Endothelial cell of umbilical vein (primary cell): ENCODE measurements around the gene KCTD13. TPM values are rescaled to one million over a fixed set of nuclear protein-coding genes. Genes with fewer than 3 reads are reported as not detected.
A peak's percentile ranks its signal among the peaks of the same experiment; 100 is the strongest.

ENCODE experiments used
- BruUV-seq: library from RNA; stranded (reverse); fragments of 400-500 nt; replicated peaks from 2 replicates; lab custom pipeline; 2021; lab: Mats Ljungman, UMichigan
- CTCF ChIA-PET: fragments of 300-600, 350-600 bp; sonication (Branson Sonifier 250); formaldehyde crosslinking; loops from one replicate; lab custom pipeline; 2021; ENCODE audit warnings: antibody characterized with exemption, inconsistent platforms; lab: Charles Lee
- POLR2A ChIA-PET: fragments of 300-600, 350-600 bp; sonication (Branson Sonifier 250); formaldehyde crosslinking; loops from one replicate; lab custom pipeline; 2021; ENCODE audit warnings: antibody characterized with exemption, inconsistent platforms; lab: Charles Lee
- DNase-seq: peaks from one replicate; pipeline ENCODE4 v3.0.0-alpha.2; 2011; ENCODE audit warnings: low read depth, low spot score
- FAIRE-seq: peaks from 2 replicates; lab custom pipeline; 2011; peaks lifted over from hg19 to GRCh38; lab: Jason Lieb, UNC
- H2AFZ ChIP-seq: 2 replicates; pipeline ENCODE4 v1.6.0; 2012; ENCODE audit warnings: low read depth, low read length, control low read depth, inconsistent platforms
- H3K27ac ChIP-seq: 2 replicates; pipeline ENCODE4 v1.5.1; 2011; ENCODE audit warnings: low read depth, mild to moderate bottlenecking, control low read depth, low read length, moderate library complexity; ENCODE audit not compliant: insufficient read depth
- H3K27me3 ChIP-seq, 2 experiments: 2 replicates each; pipeline versions ENCODE4 v1.6.0 to v1.6.1; 2011; ENCODE audit warnings: low read length in 2 of 2, mixed read lengths in 1 of 2; ENCODE audit not compliant: control insufficient read depth in 2 of 2, insufficient read depth in 2 of 2
- H3K36me3 ChIP-seq, 2 experiments: 2 replicates in 1 of 2; 3 replicates in 1 of 2; pipeline ENCODE4 v1.5.1; 2011; ENCODE audit warnings: low read length in 2 of 2, mild to moderate bottlenecking in 1 of 2, moderate library complexity in 1 of 2; ENCODE audit not compliant: control insufficient read depth in 2 of 2, insufficient read depth in 2 of 2; ENCODE audit errors: extremely low read depth in 1 of 2
- H3K4me1 ChIP-seq: 3 replicates; pipeline ENCODE4 v1.5.1; 2011; ENCODE audit warnings: mild to moderate bottlenecking, low read length; ENCODE audit not compliant: control insufficient read depth, insufficient read depth; ENCODE audit errors: extremely low read depth
- H3K4me2 ChIP-seq: 2 replicates; pipeline ENCODE4 v1.6.1; 2011; ENCODE audit warnings: low read length, control low read depth, mixed read lengths; ENCODE audit not compliant: insufficient read depth
- H3K4me3 ChIP-seq, 3 experiments: fragments of 200-600 bp in 1 of 3; sonication (generic), shearing (Covaris generic) in 1 of 3; replicated peaks in 1 of 3; 2 replicates each; pipeline ENCODE4 v1.5.1; 2011 to 2016; ENCODE audit warnings: control low read depth in 3 of 3, low read length in 3 of 3, mild to moderate bottlenecking in 2 of 3, inconsistent platforms in 1 of 3, low read depth in 1 of 3, moderate library complexity in 1 of 3; ENCODE audit not compliant: insufficient read depth in 1 of 3
- H3K79me2 ChIP-seq: 2 replicates; pipeline ENCODE4 v1.6.0; 2012; ENCODE audit warnings: low read length, inconsistent platforms; ENCODE audit not compliant: control insufficient read depth, insufficient read depth
- H3K9ac ChIP-seq: replicated peaks from 2 replicates; pipeline ENCODE3; 2011; ENCODE audit warnings: low read length, control low read depth; ENCODE audit not compliant: insufficient read depth; ENCODE audit errors: extremely low read depth
- H3K9me1 ChIP-seq: replicated peaks from 3 replicates; pipeline ENCODE4 v1.6.0; 2011; ENCODE audit warnings: mild to moderate bottlenecking, low read length; ENCODE audit not compliant: control insufficient read depth, insufficient read depth; ENCODE audit errors: extremely low read depth
- H3K9me3 ChIP-seq: replicated peaks from 2 replicates; pipeline ENCODE4 v1.5.1; 2012; ENCODE audit warnings: low read length, inconsistent platforms; ENCODE audit not compliant: control insufficient read depth, insufficient read depth
- H4K20me1 ChIP-seq: replicated peaks from 2 replicates; pipeline ENCODE3; 2011; ENCODE audit warnings: mild to moderate bottlenecking, low read length; ENCODE audit not compliant: control insufficient read depth, insufficient read depth; ENCODE audit errors: extremely low read depth
- CTCF ChIP-seq, 2 donors: IDR thresholded peaks; 1 replicate in 1 of 2; 2 replicates in 1 of 2; pipeline ENCODE4 v1.5.1; 2011; ENCODE audit warnings: low read length in 2 of 2, mild to moderate bottlenecking in 2 of 2, moderate library complexity in 2 of 2, control low read depth in 1 of 2, inconsistent platforms in 1 of 2, low read depth in 1 of 2; ENCODE audit not compliant: insufficient read depth in 1 of 2; ENCODE audit errors: extremely low read depth in 1 of 2
- EZH2 ChIP-seq: IDR thresholded peaks from 2 replicates; pipeline ENCODE4 v1.6.1; 2012; ENCODE audit warnings: borderline replicate concordance, low read depth, mild to moderate bottlenecking, moderate library complexity, low read length, inconsistent platforms; ENCODE audit not compliant: severe bottlenecking
- FOS ChIP-seq: IDR thresholded peaks from 2 replicates; pipeline ENCODE4 v1.6.1; 2011; ENCODE audit warnings: mild to moderate bottlenecking, low read length, moderate library complexity, borderline replicate concordance; ENCODE audit not compliant: insufficient read depth
- GATA2 ChIP-seq: IDR thresholded peaks from 2 replicates; pipeline ENCODE4 v1.7.0; 2011; ENCODE audit warnings: low read depth, mild to moderate bottlenecking, moderate library complexity, mixed read lengths, low read length; ENCODE audit not compliant: insufficient read length, insufficient read depth
- JUN ChIP-seq: IDR thresholded peaks from 2 replicates; pipeline ENCODE4 v1.6.1; 2011; ENCODE audit warnings: borderline replicate concordance, low read depth; ENCODE audit not compliant: insufficient read length, insufficient read depth
- MAX ChIP-seq: IDR thresholded peaks from 2 replicates; pipeline ENCODE4 v1.6.1; 2011; ENCODE audit not compliant: insufficient read depth, insufficient read length
- MYC ChIP-seq: IDR thresholded peaks from one replicate; pipeline ENCODE4 v1.6.1; 2011; ENCODE audit warnings: mild to moderate bottlenecking, low read depth, low read length
- POLR2A ChIP-seq: IDR thresholded peaks from 2 replicates; pipeline ENCODE4 v1.6.1; 2012; ENCODE audit warnings: low read depth, mild to moderate bottlenecking, control low read depth, low read length
- POLR2AphosphoS5 ChIP-seq: IDR thresholded peaks from 2 replicates; pipeline ENCODE4 v1.6.1; 2012; ENCODE audit warnings: low read depth, mild to moderate bottlenecking, control low read depth, low read length, moderate library complexity; ENCODE audit not compliant: insufficient read depth
- dilution Hi-C: fragments of 300-500 bp; cut with MboI; formaldehyde crosslinking; loops from one replicate; pipeline ENCODE4 v1.15.0; 2019; ENCODE audit warnings: low sequenced_read_pairs; ENCODE audit not compliant: extremely low pct_ligation_motif_present
- intact Hi-C: fragments of 100-400 bp; cut with micrococcal nuclease; formaldehyde crosslinking; loops from one replicate; pipeline ENCODE4 v1.10.0; 2022
- polyA plus RNA-seq, 4 experiments: library from polyadenylated mRNA; depleted of rRNA in 3 of 4; stranded (reverse) in 3 of 4; unstranded in 1 of 4; fragments of >200 nt; gene quantifications; 2 replicates each; pipeline versions ENCODE4 v1.2.1 to v1.2.3, GENCODE V29; 2011 to 2012; ENCODE audit warnings: missing spikeins in 1 of 4
- total RNA-seq: library from RNA; stranded (reverse); gene quantifications from 2 replicates; pipeline ENCODE4 v1.2.3, GENCODE V29; 2021

Gene KCTD13
- total and polyA plus RNA-seq, 2 donors (not counting 3 experiments of a cell fraction or from before 2014, with no cell fraction given): 22.6 to 24.2 TPM

- Histone ChIP-seq H2AFZ (no peak overlapping the region), H3K9ac (peak overlapping the region; percentile 93), H4K20me1 (no peaks in the 10 kb centered on the region), H3K27me3 (no peaks in the 10 kb centered on the region), H3K9me1 (no peaks in the 10 kb centered on the region), H3K36me3 (peaks cover 12 to 26% of the 10 kb centered on the region in 2 experiments), H3K79me2 (peaks cover 56% of the 10 kb centered on the region), H3K9me3 (no peaks in the 10 kb centered on the region), H3K4me1 (peaks cover 39% of the 10 kb centered on the region), H3K4me3 (peak overlapping the region; percentile 79 to 95 (median 94)), H3K4me2 (peak overlapping the region; percentile 98), H3K27ac (peak overlapping the region; percentile 81)
- FAIRE-seq (peak; percentile 77), DNase-seq (peak; percentile 82)
- TF ChIP-seq MAX (peak; percentile 33), GATA2 (no peak), FOS (no peak), EZH2 (no peak), POLR2AphosphoS5 (peak; percentile 86), JUN (no peak), CTCF (IDR thresholded peaks at IDR 0.05; ENCODE audit: extremely low read depth in 1 of 2, insufficient read depth in 1 of 2, low read depth in 1 of 2, low read length in 2 of 2) (no peak), POLR2A (peak; percentile 96), MYC (no peak)
- ChIA-PET CTCF (interaction anchor here (1.1 to 2.8 kb wide), 5 partner anchors 13 to 126 kb away, joined by 3 to 14 read pairs (median 4); partner anchors contain the start of genes INO80E and TMEM219), POLR2A (interaction anchor here (1.2 to 1.4 kb wide), 2 partner anchors 10 to 13 kb away, joined by 3 to 14 read pairs; partner anchors contain the start of gene TMEM219)
- intact Hi-C loops: loop anchor here (5.0 kb wide), 3 partner anchors 152 to 182 kb away; partner anchors contain the start of genes KIF22, MAZ and MVP
- dilution Hi-C loops: no loop called here
- BruUV-seq: TSS peak; percentile 98
Measured at GRCh38 chr16:29974291-29975133, 48.5 kb upstream of the KCTD13 start.
